OCI-LY7 (cell line): ENCODE measurements around the gene STN1. TPM values are rescaled to one million over a fixed set of nuclear protein-coding genes. Genes with fewer than 3 reads are reported as not detected.

Source experiments
- BruUV-seq: library from RNA; stranded (reverse); fragments of 400-500 nt; replicated peaks from 2 replicates; lab custom pipeline; 2021; lab: Mats Ljungman, UMichigan
- CTCF ChIA-PET: fragments of 300-600 bp; sonication (Branson Sonifier 250); formaldehyde crosslinking; loops from one replicate; lab custom pipeline; 2022; ENCODE audit warnings: antibody characterized with exemption; ENCODE audit not compliant: unreplicated experiment; lab: Charles Lee
- POLR2A ChIA-PET: fragments of 300-600 bp; sonication (Branson Sonifier 250); formaldehyde crosslinking; loops from one replicate; lab custom pipeline; 2022; ENCODE audit warnings: antibody characterized with exemption; lab: Charles Lee
- DNase-seq: peaks from one replicate; pipeline ENCODE4 v3.0.0-alpha.2; 2015; ENCODE audit warnings: low spot score
- H2AFZ ChIP-seq: fragments of 200-600 bp; sonication (generic), shearing (Covaris generic); 2 replicates; pipeline ENCODE4 v1.6.1; 2014; ENCODE audit warnings: mild to moderate bottlenecking, antibody characterized with exemption, low read length, moderate library complexity
- H3K27ac ChIP-seq: fragments of 200-600 bp; sonication (generic); 2 replicates; pipeline ENCODE4 v1.5.1; 2014; ENCODE audit warnings: mixed run types, low read depth, mild to moderate bottlenecking, moderate library complexity, low read length, inconsistent platforms; ENCODE audit not compliant: poor library complexity, severe bottlenecking
- H3K36me3 ChIP-seq: fragments of 200-600 bp; sonication (generic); 2 replicates; pipeline ENCODE4 v1.6.1; 2014; ENCODE audit warnings: mild to moderate bottlenecking, antibody characterized with exemption, low read length, moderate library complexity, mixed read lengths; ENCODE audit not compliant: insufficient read depth
- H3K4me1 ChIP-seq: fragments of 200-600 bp; sonication (generic); 2 replicates; pipeline ENCODE4 v1.5.1; 2014; ENCODE audit warnings: mild to moderate bottlenecking, low read length; ENCODE audit not compliant: insufficient read depth, poor library complexity, severe bottlenecking
- H3K4me2 ChIP-seq: fragments of 200-600 bp; sonication (generic); 2 replicates; pipeline ENCODE4 v1.6.1; 2014; ENCODE audit warnings: mild to moderate bottlenecking, low read length
- H3K4me3 ChIP-seq: fragments of 200-600 bp; sonication (generic); 2 replicates; pipeline ENCODE4 v1.5.1; 2014; ENCODE audit warnings: mild to moderate bottlenecking, low read depth, low read length; ENCODE audit not compliant: poor library complexity, severe bottlenecking
- H3K79me2 ChIP-seq: fragments of 200-600 bp; sonication (generic); 2 replicates; pipeline ENCODE4 v1.6.1; 2016; ENCODE audit warnings: low read depth, mild to moderate bottlenecking, low read length, moderate library complexity, mixed read lengths; ENCODE audit not compliant: insufficient read depth
- H3K9me2 ChIP-seq: fragments of 200-600 bp; sonication (generic); 2 replicates; pipeline ENCODE4 v1.6.1; 2016; ENCODE audit warnings: mild to moderate bottlenecking, low read length, mixed read lengths; ENCODE audit not compliant: insufficient read depth
- H3K9me3 ChIP-seq: fragments of 200-600 bp; sonication (generic); 2 replicates; pipeline ENCODE4 v1.6.1; 2014; ENCODE audit warnings: mild to moderate bottlenecking, mixed run types, low read length, mixed read lengths
- H4K20me1 ChIP-seq: fragments of 200-600 bp; sonication (generic); 2 replicates; pipeline ENCODE4 v1.6.1; 2014; ENCODE audit warnings: mild to moderate bottlenecking, antibody characterized with exemption, low read length, moderate library complexity, mixed read lengths; ENCODE audit not compliant: insufficient read depth
- CTCF ChIP-seq: fragments of 200-600 bp; sonication (generic); conservative IDR thresholded peaks from 2 replicates; pipeline ENCODE4 v1.5.1; 2014; ENCODE audit warnings: mild to moderate bottlenecking, antibody characterized with exemption, low read length, moderate library complexity, mixed read lengths
- EZH2phosphoT487 ChIP-seq: fragments of 200-600 bp; sonication (generic); IDR thresholded peaks from 2 replicates; pipeline ENCODE4 v1.6.1; 2018; ENCODE audit warnings: low read depth, borderline replicate concordance, mild to moderate bottlenecking, mixed run types, antibody characterized with exemption, low read length, moderate library complexity, mixed read lengths
- intact Hi-C: fragments of 100-400 bp; cut with micrococcal nuclease; formaldehyde crosslinking; loops from one replicate; pipeline ENCODE4 v1.10.0; 2022; ENCODE audit not compliant: unreplicated experiment
- total RNA-seq, 2 experiments: library from RNA; depleted of rRNA in 1 of 2; stranded (reverse); fragments of >200 nt in 1 of 2; shearing (Covaris generic) in 1 of 2; gene quantifications; 2 replicates each; pipeline ENCODE4 v1.2.3, GENCODE V29; 2014 to 2022

Gene STN1
- total RNA-seq, 2 experiments from 2014 or later, result 19.5 to 24.5 TPM

GRCh38 chr10:103859161-103860086 lies 58.6 kb downstream of the STN1 start:
- Histone ChIP-seq H3K27ac (no peak overlapping the region), H3K9me2 (no peaks in the 10 kb centered on the region), H3K4me3 (no peak overlapping the region), H3K4me2 (no peak overlapping the region), H3K36me3 (no peaks in the 10 kb centered on the region), H2AFZ (no peak overlapping the region), H3K4me1 (peaks cover 2% of the 10 kb centered on the region), H4K20me1 (no peaks in the 10 kb centered on the region), H3K79me2 (no peaks in the 10 kb centered on the region), H3K9me3 (no peaks in the 10 kb centered on the region)
- no TSS peak for BruUV-seq
- no peak for TF ChIP-seq EZH2phosphoT487
- peak; percentile 85 for TF ChIP-seq CTCF
- POLR2A ChIA-PET, result no interaction called here
- intact Hi-C loops, result loop anchor here (1.0 to 10.0 kb wide), 2 partner anchors 146 to 265 kb away; no protein-coding TSS in a partner anchor
- DNase-seq, result peak; percentile 72
- CTCF ChIA-PET, result no interaction called here

GRCh38 chr10:103858360-103858759 lies 59.6 kb downstream of the STN1 start:
- CTCF ChIA-PET, result interaction anchor here (0.8 kb wide), 1 partner anchor 57 kb away, joined by 3 read pairs; no protein-coding TSS in a partner anchor
- H3K4me2 ChIP-seq, result no peak overlapping the region
- POLR2A ChIA-PET, result interaction anchor here (1.0 kb wide), 1 partner anchor 11 kb away, joined by 3 read pairs; no protein-coding TSS in a partner anchor
- H2AFZ ChIP-seq, result no peak overlapping the region
- H3K36me3 ChIP-seq, result no peaks in the 10 kb centered on the region
- peaks cover 6% of the 10 kb centered on the region for H3K4me1 ChIP-seq
- no peaks in the 10 kb centered on the region for H3K9me2 ChIP-seq
- no peaks in the 10 kb centered on the region for H3K79me2 ChIP-seq
- H4K20me1 ChIP-seq, result no peaks in the 10 kb centered on the region
- no peaks in the 10 kb centered on the region for H3K9me3 ChIP-seq
- no peak for DNase-seq
- H3K27ac ChIP-seq, result no peak overlapping the region
- H3K4me3 ChIP-seq, result no peak overlapping the region
- no TSS peak for BruUV-seq
- intact Hi-C loops, result loop anchor here (10.0 kb wide), 1 partner anchor 264 kb away; no protein-coding TSS in a partner anchor
- no peak for TF ChIP-seq EZH2phosphoT487
- TF ChIP-seq CTCF, result no peak

- Histone ChIP-seq H4K20me1 (no peaks in the 10 kb centered on the region), H3K79me2 (no peaks in the 10 kb centered on the region), H3K9me3 (no peaks in the 10 kb centered on the region), H3K4me1 (peaks cover 6% of the 10 kb centered on the region), H3K27ac (no peak overlapping the region), H3K4me2 (no peak overlapping the region), H3K4me3 (no peak overlapping the region), H3K9me2 (no peaks in the 10 kb centered on the region), H2AFZ (no peak overlapping the region), H3K36me3 (no peaks in the 10 kb centered on the region)
- TF ChIP-seq CTCF, result no peak
- no peak for TF ChIP-seq EZH2phosphoT487
- intact Hi-C loops, result loop anchor here (10.0 kb wide), 1 partner anchor 262 kb away; no protein-coding TSS in a partner anchor
- no TSS peak for BruUV-seq
- ChIA-PET CTCF (no interaction called here), POLR2A (interaction anchor here (0.6 kb wide), 1 partner anchor 325 kb away, joined by 4 read pairs; no protein-coding TSS in a partner anchor)
- DNase-seq, result no peak
Measured at GRCh38 chr10:103856797-103857170, 61.2 kb downstream of the STN1 start.
